GM21786 (cell line): ENCODE measurements around the gene DUS1L.

Experiments
- ATAC-seq: cut with Tn5 transposase; IDR thresholded peaks from one replicate; pipeline ENCODE4 v1.9.1; 2021; ENCODE audit not compliant: unreplicated experiment

The DUS1L gene

DNA sequence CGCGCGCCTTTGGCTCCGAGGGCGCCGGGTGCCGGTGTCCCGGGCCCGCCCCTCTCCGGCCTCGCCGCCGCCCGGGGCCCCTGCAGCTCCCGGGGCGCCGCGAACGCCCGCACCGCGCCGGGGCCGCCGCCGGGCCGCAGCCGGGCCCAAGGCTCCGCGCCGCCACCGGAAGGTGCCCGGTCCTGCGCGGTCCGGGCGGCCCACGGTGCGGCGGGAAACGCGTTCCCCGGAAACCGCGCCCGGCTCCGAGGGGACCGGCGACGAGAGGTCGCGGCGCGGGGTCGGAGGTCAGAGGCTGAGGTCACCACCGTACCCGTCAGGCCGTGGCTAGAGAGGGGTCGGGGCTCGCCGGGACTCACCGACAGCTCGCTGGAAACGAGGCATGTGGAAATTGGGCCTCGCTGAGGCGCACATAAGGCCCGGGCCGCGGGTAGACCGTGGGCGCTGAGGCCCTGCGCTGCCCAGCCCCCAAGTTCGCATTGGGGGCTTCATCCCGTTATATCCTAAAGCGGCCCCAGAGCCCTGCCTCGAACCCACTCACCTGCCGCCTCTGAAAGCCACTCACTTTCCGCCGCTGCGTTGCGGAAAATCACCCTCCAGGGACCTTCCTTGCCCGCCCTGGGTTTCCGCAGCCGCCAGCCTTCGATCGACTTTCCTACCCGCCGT lies at the start of gene DUS1L:
DUS1L (minus strand) TSS at position 167 of the 666 bp plus-strand sequence. CDS start 745 bp downstream, outside the sequence.
- peak; percentile 56 for ATAC-seq

DNA sequence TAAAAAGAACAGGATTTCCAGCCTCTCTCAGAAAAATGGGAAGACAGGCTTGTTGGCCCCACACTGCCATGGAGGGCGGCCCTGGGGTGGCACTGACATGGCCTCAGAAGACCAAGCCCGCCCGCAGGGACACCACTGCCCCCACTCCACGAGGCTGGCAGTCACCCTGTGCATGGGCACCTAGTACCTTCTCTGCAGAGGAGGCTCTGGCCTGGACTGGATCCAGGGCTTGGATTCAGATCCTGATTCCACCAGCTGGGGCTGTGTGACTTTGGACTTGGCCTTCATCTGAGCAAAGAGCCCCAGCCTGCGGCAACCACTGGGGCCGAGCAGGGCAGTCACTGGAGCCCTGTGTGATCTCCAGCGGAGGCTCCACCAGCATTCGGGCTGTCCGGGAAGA lies 49.3 kb upstream of the DUS1L start:
- no peak for ATAC-seq

DNA sequence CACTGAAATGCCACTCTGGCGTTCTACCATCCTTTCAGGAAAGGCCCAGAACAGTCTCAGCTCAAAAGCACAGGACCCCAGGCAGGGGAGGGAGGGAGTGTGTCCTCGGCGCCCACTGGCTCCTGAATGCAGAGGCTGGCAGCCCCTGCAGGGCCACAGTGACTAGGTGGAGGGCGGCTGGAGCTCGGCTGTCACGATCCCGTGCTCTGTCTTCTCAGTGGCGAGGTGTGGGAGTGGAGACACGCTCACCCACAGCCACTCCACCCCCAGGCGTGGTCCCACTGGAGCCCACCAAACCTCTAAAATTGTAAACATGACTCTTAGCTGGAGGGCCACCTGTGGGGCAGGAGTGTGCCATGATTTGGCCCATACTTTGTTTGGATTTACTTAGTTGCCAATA lies 48.8 kb upstream of the DUS1L start:
- ATAC-seq, result no peak

DNA sequence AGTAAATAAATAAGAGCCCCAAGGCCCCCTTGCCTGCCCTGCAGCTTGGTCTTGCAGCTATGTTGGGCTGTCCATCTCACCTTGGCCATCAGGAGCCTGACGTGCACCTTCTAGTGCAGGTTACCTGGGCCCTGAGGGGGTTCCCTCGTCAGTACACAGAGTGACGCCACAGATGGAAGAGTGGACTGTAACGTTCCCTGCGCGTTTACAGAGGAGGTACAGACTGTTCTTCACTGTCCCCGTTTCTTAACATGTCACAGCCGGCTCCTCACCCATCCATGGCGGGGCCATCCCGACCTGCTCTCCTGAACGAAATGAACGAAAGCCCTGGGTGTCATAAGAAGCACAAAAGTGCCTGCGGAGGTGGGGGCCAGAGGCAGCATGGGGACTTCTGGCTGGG lies 48.3 kb upstream of the DUS1L start:
- ATAC-seq, result no peak

DNA sequence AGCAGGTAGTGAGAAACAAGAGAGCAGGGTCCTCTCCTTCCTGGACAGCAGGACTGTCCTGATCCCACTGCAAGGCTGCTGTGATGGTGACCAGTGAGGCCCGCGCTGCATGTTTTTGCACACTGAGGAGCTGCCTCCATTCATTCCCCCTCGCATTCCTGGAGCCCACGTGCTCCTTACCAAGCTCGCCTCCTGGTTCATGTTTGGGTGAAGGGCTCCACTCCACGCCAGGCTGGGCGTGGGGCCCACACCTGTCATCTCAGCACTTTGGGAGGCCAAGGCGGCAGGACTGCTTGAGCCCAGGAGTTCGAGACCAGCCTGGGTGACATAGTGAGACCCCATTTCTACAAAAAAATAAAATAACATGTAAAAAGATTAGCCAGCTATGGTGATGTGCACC lies 47.8 kb upstream of the DUS1L start:
- ATAC-seq, result no peak

DNA sequence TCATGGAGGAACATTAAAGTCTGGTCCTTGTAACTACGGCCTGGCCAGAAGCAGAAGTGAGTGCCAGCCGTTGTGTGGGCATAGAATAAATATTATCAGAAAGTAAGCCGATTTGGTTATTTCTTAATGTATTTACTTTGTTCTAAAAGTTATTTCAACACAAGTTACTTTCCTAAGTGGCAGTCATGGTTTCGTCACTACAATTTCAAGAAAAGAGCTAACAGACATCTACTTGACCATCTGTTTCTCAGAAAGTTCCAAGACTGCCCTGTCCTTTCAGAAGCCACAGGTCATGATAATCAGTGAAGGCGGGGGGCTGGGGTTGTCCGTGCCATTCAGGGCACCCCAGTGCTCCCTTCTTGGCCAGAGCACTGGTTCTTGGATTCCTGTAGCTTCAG lies 47.3 kb upstream of the DUS1L start:
- no peak for ATAC-seq

DNA sequence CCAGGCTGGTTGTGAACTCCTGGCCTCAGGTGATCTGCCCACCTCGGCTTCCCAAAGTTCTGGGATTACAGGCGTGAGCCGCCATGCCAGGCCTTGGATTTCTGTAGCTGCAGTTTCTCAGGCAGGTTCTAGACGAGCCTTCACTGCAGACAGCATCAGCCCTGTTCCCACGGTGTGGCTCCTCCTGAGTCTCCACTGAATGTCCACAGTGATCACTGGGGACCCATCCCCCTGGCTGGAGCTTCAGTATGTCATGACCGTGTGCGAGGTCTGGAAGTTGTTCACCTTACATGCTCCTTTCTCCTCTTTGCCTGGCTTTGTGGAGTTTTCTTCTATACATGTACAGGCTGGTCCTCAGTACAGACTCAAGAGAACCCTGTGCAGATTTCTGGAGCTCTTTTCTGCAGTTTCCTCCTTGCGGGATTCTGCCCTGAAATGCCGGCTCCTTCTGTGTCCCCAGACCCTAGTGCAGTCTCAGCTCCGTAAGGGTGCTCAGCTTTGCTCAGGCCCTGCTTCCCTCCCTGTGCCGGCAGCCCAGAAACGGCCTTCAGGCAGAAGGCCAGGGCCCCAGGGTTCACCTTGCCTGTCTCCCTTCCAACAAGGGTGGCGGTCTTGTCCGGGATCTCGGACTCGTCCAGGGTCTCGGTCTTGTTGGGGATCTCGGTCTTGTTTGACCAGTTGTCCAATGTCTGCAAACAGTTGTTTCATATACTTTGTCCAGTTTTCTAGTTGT lies 46.7 kb upstream of the DUS1L start:
- ATAC-seq, result no peak

DNA sequence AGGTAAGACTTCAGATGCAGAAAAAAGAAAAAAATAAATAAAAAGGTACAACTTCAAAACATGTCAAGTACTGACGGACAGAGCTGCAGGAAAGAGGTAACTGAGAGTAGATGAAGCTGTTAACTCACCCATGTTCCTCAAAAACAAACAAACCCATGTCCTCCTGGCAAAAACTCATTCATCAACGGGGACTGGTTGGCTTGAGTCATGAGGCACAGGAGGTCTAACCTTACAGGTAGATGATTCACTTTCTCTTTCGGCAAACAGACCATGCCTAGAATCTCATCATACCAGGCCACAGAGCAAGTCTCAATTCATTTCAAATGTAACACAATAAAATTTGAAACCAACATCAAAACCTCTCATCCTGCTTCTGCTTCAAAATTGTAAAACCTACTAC lies 44.7 kb upstream of the DUS1L start:
- ATAC-seq, result no peak

DNA sequence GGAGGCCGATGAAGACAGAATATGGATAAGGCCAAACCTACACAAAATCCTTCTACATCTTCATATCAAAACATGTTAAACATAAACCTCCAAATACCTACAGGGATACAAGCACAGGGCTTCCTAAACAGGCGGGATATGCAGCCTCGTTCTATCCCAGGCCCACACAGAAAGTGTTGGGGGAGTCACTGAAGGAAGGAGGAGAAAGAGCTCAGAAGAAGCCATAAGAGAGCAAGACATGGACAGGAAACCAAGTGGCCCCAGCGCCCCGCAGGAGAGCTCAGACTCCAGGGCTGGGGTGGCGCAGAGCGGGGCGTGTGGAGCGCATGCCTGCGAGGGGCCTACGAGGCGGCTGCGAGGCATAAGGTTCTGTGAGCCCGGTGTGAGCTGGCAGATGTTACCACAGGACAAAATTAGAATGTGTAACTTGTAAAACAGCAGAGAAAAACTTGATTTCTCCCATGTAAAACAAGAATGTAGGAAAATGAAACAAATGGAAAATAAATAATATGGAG lies 43.4 kb upstream of the DUS1L start:
- no peak for ATAC-seq

DNA sequence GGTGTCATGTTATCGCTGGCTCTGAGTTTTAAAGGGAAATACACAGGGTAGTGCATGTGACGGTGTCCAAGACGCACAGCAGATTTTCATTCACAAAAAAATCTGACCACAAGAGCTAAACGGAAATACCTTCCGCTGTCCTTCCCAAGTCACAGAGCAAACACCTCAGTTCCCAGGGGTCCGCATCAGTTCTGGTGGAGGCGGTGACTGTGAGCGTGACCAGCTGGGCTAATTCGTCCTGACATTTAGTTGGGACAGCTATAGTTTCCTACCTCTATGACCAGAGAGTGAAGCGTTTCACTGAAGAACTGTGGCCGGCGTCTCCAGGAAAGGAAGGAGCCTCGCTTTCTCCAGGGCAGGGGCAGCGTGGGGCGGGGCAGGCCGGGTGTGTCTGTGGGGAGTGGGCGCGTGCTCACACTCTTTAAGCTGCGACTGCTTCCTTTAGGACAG lies 42.9 kb upstream of the DUS1L start:
- ATAC-seq, result no peak

DNA sequence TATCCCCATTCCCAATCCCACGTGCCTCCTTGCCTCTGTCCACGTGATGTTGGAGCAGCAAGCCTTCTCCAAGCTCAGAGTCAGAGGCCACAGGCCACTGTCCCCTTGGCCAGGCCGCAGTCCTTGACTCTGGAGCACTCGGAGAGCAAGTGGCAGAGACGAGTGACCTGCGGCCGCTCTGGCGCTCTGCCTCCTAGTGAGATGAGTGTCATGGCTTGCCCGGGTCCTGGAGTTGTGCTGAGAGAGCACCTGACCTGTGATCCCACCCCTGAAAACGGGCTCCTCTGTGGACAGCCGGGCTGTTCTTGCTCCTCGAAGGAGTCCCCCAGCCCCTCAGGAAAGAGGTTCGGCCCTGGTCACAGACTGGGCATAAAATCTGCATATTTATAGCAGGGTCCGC lies 42.4 kb upstream of the DUS1L start:
- no peak for ATAC-seq

DNA sequence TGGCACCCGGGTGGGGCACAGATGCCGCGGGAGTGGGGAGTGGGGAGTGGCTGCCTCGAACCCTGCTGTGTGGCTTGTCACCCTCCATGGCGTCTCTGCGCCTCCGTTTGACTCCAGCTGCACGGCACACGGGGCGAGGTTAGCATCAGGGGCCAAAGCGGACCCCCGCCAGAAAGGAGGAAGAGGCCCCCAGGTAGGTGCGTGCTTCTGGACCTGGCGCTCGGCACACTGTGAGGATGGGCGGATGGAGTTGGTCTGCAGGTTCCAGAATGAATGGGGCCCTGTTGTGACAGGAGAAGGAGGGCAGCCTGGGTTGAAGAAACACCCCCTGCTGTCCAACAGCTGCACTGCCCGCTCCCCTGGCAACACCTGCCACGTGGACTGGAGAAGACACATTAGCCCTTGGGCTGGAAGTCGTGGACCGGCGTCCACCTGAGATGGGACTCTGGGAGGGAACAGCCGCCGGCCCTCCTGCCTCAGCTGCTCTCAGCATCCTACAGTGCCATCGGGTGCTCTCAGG lies 41.8 kb upstream of the DUS1L start:
- ATAC-seq, result no peak

DNA sequence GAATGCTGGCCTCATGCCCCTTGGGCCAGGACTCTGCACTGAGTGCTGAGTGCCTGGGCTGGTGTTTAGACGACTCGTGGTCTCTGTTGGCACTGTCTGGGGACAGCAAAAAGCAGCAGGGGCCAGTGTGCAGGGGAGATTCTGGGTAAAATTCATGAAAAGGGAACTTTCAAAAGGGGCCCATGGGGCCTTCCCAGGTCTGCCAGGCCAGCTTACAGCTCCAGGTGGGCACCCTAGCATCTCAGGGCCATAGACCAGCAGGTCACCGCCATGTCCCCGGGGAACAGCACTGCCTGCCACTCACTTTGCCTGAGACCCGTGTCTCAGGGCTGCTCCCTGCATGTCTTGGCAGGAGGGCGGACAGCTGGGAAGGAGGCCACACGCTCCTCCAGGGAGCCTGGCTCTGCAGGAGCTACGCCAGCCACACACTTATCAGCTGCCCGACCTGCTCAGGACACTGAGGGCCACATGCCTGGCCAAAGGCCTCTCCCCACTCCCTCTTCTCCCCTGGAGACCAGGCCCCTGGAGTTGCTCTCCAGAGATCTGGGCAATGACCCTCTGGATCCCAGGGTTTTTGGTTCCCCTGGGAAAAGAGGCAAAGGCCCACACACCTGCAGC lies 41.2 kb upstream of the DUS1L start:
- ATAC-seq, result no peak

DNA sequence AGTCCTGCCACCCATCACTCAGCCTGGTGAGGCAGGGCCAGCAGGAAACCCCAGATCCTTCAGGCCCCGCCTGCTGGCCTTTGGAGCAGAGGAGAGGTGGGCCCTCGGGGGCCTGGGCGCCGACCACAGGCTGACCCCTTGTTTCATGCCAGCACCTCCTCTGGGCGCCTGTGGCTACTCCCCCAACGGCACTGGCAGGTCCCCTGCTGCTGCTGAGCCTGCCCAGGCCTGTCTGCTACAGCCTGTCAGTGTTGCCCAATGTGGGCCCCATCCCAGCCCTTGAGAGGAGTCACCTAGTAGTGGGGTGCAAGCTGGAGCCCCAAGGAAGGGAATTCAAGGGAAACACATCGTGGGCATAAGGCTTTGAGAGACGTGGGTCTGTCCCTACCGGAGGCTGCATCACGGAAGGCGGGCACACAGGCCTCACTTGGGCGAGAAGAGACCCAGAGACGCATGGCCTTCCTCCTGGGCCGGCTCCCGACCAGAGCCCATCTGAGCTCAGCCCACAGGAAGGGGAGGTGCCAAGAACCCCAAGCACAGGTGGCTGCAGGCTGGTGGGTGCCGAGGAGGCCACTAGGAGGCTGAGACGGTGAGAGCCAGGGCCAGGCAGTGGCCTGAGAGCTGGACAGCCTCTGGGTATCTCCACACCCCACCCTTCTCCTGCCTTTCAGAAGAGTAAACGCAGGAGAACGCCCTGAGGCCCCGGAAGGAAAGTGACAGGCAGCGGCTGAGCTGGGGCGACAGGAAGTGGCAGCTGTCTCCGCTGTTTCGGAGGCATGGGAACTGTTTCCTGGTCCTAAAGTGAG lies 40.5 kb upstream of the DUS1L start:
- ATAC-seq, result peak; percentile 82

DNA sequence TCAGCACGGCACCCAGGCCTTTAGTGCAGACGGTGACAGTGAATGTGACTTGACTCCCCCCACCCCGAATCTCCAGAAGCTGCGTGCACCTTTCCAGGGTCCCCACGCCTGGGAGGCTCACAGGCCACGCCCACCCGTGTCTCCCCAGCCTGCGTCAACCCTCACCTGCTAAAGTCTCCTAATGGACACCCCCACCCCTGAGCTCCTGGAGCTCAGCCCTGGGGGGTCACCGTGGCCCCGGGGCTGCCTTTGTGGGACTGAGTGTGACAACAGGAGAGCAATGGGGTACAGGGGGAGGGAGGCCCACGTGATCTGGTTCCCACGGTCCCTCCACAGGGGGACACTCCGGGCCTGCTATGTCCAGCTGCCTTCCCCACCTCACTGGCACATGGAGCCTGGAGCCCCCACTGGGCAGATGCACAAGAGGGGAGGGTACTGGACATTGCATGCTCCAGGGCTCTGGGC lies 39.8 kb upstream of the DUS1L start:
- no peak for ATAC-seq

DNA sequence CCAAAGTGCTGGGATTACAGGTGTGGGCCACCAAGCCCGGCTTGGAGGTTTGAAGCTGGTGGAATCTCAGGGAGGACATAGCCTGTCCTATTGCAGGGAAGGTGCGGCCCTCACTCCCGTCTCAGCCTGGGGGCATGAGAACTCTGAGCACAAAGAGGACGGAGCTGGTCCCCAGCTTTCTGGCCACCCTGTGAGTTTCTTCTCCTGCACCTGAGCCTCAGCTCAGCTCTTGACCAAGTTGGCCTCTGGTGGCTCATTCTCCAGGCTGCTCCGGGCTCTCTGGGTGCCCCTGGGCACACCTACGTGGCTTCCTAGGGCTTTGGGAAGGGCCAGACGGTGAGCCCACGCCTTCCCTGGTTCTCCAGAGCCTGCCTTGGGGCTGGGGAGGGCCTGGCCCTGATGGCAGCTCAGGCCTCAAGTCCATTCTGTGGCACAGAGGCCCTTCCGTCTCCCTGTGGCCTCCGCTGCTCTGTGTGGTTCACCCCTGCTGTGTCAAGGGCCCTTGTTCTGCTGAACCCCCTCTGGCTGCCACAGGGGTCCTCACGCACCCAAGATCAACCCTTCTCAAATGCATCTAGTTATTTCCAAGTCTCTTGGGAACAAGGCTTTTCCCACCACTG lies 39.3 kb upstream of the DUS1L start:
- ATAC-seq, result no peak

DNA sequence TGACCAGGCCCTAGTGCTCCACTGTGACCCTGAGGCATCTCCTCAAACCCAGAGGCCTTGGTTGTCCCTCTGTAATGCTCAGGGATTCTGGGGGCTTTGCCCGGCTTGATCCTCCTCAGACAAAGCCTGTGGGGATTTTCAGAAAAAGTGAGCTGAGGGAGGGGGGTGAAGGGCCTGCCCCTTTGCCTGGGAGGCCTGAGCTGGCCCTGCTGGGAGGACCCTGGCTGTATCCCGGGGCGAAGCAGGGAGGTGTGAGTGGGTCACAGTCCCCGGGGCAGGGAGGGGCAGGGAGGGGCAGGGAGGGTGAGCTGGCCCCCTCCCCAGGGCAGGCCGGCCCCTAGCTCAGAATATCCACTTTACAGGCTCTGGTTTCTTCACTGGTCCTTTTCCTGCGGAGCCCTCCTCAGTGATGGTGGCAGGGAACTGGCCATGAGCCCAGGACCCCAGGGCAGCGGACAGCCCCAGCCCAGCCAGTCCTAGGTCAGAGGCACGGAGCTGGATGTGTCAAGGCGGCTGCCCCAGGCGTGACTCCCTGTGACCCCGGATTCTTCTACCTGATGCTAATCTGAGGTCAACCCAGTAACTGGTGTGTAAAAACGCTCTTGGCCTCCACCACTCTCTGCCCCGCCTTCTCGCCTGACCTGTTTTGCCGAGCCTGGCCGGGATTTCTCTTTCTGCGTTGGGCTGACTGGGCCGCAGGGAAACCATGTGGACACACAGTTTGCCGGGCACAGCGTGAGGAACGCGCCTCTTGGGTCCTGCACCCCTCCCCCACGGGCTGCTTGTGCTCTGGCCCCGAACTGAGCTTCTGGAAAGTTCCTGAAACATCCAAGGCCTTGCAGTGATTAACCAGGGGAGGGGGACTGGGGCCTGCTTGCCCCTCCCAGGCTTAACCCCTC lies 38.2 kb upstream of the DUS1L start:
- ATAC-seq, result no peak

DNA sequence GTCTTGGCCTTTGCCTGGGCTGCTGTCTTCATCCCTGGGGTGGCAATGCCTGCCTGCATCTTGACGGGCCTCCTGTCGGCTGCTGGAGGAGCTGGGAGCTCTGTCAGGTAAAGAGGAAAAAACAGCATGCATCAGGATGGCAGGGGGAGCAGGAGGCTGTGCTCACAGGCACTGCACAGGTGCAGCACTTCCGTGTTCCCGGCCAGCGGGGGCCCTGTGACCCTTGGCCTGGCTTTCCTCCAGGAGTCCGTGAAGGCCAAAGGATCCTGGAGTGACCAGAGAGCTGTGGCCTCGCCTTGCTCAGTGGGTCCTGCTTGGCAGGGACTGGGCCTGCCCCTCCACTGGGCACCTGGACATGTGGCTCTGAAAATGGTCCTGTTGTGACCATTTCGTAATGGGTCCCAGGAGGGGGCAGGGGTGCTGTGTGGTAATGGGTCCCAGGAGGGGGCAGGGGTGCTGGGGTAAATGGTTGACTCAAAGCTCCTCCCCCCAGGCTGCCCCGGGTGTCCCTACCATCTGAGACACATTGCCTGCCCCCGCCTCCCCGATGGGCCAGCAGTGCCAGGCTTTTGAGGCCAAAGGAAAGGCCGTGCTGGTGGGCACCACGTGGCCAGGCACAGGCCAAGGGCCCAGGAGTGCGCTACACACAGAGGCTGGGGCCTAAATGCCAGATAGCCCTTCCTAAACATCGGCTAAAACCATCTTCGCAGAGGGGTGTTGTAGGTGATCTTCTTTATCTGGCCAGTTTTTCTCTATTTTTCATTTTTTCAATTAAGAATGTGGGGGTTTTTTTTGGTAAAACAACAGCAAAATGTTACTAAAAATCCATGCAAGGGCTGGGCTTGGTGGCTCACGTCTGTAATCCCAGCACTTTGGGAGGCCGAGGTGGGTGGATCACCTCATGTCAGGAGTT lies 36.4 kb upstream of the DUS1L start:
- ATAC-seq, result no peak
